ENCODE results near the gene RXYLT1. TPM values are rescaled to one million over a fixed set of nuclear protein-coding genes. Genes with fewer than 3 reads are reported as not detected.
A peak's percentile ranks its signal among the peaks of the same experiment; 100 is the strongest.

Gene RXYLT1
- total RNA-seq, 1 experiment from 2014 or later = 50.7 TPM

- in situ Hi-C loops (cut with HindIII; ENCODE audit: low pct_unique_long_range_greater_than_20kb, low sequenced_read_pairs) = no loop called here
- DNase-seq (ENCODE audit: low read depth) = no peak
Observed at GRCh38 chr12:63795032-63795687, 15.5 kb downstream of the RXYLT1 start.

GRCh38 chr12:63795944-63796343, 16.2 kb downstream of the RXYLT1 start:
- in situ Hi-C loops (cut with HindIII; ENCODE audit: low pct_unique_long_range_greater_than_20kb, low sequenced_read_pairs) = no loop called here
- no peak for DNase-seq (ENCODE audit: low read depth)

GRCh38 chr12:63802012-63802608, 22.4 kb downstream of the RXYLT1 start:
- peak; percentile 38 for DNase-seq (ENCODE audit: low read depth)

GRCh38 chr12:63804746-63805145, 25.0 kb downstream of the RXYLT1 start:
- DNase-seq (ENCODE audit: low read depth) = no peak
- in situ Hi-C loops (cut with HindIII; ENCODE audit: low pct_unique_long_range_greater_than_20kb, low sequenced_read_pairs) = no loop called here

More at GRCh38 chr12:63802012-63802608, 22.4 kb downstream of the RXYLT1 start:
- in situ Hi-C loops (cut with HindIII; ENCODE audit: low pct_unique_long_range_greater_than_20kb, low sequenced_read_pairs) = no loop called here

GRCh38 chr12:63805704-63806672, 26.3 kb downstream of the RXYLT1 start:
- in situ Hi-C loops (cut with HindIII; ENCODE audit: low pct_unique_long_range_greater_than_20kb, low sequenced_read_pairs) = no loop called here
- peak; percentile 21 for DNase-seq (ENCODE audit: low read depth)

GRCh38 chr12:63808631-63809030, 28.9 kb downstream of the RXYLT1 start:
- in situ Hi-C loops (cut with HindIII; ENCODE audit: low pct_unique_long_range_greater_than_20kb, low sequenced_read_pairs) = no loop called here

GRCh38 chr12:63809566-63809965, 29.9 kb downstream of the RXYLT1 start:
- in situ Hi-C loops (cut with HindIII; ENCODE audit: low pct_unique_long_range_greater_than_20kb, low sequenced_read_pairs) = no loop called here
- DNase-seq (ENCODE audit: low read depth) = no peak

More at GRCh38 chr12:63808631-63809030, 28.9 kb downstream of the RXYLT1 start:
- DNase-seq (ENCODE audit: low read depth) = no peak

- no peak for DNase-seq (ENCODE audit: low read depth)
- in situ Hi-C loops (cut with HindIII; ENCODE audit: low pct_unique_long_range_greater_than_20kb, low sequenced_read_pairs) = no loop called here
Observed at GRCh38 chr12:63811334-63811733, 31.6 kb downstream of the RXYLT1 start.

GRCh38 chr12:63811755-63812154, 32.0 kb downstream of the RXYLT1 start:
- DNase-seq (ENCODE audit: low read depth) = no peak
- in situ Hi-C loops (cut with HindIII; ENCODE audit: low pct_unique_long_range_greater_than_20kb, low sequenced_read_pairs) = no loop called here

- DNase-seq (ENCODE audit: low read depth) = no peak
- in situ Hi-C loops (cut with HindIII; ENCODE audit: low pct_unique_long_range_greater_than_20kb, low sequenced_read_pairs) = no loop called here
Observed at GRCh38 chr12:63814146-63814772, 34.5 kb downstream of the RXYLT1 start.

- in situ Hi-C loops (cut with HindIII; ENCODE audit: low pct_unique_long_range_greater_than_20kb, low sequenced_read_pairs) = no loop called here
- no peak for DNase-seq (ENCODE audit: low read depth)
Observed at GRCh38 chr12:63815482-63815852, 35.8 kb downstream of the RXYLT1 start.

GRCh38 chr12:63816031-63816430, 36.3 kb downstream of the RXYLT1 start:
- in situ Hi-C loops (cut with HindIII; ENCODE audit: low pct_unique_long_range_greater_than_20kb, low sequenced_read_pairs) = no loop called here
- no peak for DNase-seq (ENCODE audit: low read depth)

GRCh38 chr12:63820427-63820826, 40.7 kb downstream of the RXYLT1 start:
- no peak for DNase-seq (ENCODE audit: low read depth)
- in situ Hi-C loops (cut with HindIII; ENCODE audit: low pct_unique_long_range_greater_than_20kb, low sequenced_read_pairs) = no loop called here

- DNase-seq (ENCODE audit: low read depth) = no peak
- in situ Hi-C loops (cut with HindIII; ENCODE audit: low pct_unique_long_range_greater_than_20kb, low sequenced_read_pairs) = no loop called here
Observed at GRCh38 chr12:63821781-63822251, 42.1 kb downstream of the RXYLT1 start.

GRCh38 chr12:63822352-63822751, 42.6 kb downstream of the RXYLT1 start:
- in situ Hi-C loops (cut with HindIII; ENCODE audit: low pct_unique_long_range_greater_than_20kb, low sequenced_read_pairs) = no loop called here
- no peak for DNase-seq (ENCODE audit: low read depth)

GRCh38 chr12:63823040-63823439, 43.3 kb downstream of the RXYLT1 start:
- no peak for DNase-seq (ENCODE audit: low read depth)
- in situ Hi-C loops (cut with HindIII; ENCODE audit: low pct_unique_long_range_greater_than_20kb, low sequenced_read_pairs) = no loop called here

- DNase-seq (ENCODE audit: low read depth) = peak; percentile 59
Observed at GRCh38 chr12:63826006-63826585, 46.4 kb downstream of the RXYLT1 start.

GRCh38 chr12:63828867-63829266, 49.2 kb downstream of the RXYLT1 start:
- in situ Hi-C loops (cut with HindIII; ENCODE audit: low pct_unique_long_range_greater_than_20kb, low sequenced_read_pairs) = loop anchor here (25.0 kb wide), 1 partner anchor 433 kb away; no protein-coding TSS in a partner anchor
- no peak for DNase-seq (ENCODE audit: low read depth)

More at GRCh38 chr12:63826006-63826585, 46.4 kb downstream of the RXYLT1 start:
- in situ Hi-C loops (cut with HindIII; ENCODE audit: low pct_unique_long_range_greater_than_20kb, low sequenced_read_pairs) = loop anchor here (25.0 kb wide), 1 partner anchor 436 kb away; no protein-coding TSS in a partner anchor
